Glutamatergic neuron (in vitro differentiated cells): ENCODE results near the gene FIGN. TPM values are rescaled to one million over a fixed set of nuclear protein-coding genes. Genes with fewer than 3 reads are reported as not detected.

Experiments used
- DNase-seq: peaks from one replicate; pipeline ENCODE4 v3.0.0; 2022
- H3K27ac Mint-ChIP-seq: one replicate; pipeline ENCODE4 v1.8.0; 2020; ENCODE audit warnings: mild to moderate bottlenecking, mixed read lengths, inconsistent platforms; ENCODE audit not compliant: unreplicated experiment
- H3K27me3 Mint-ChIP-seq: one replicate; pipeline ENCODE4 v1.8.0; 2020; ENCODE audit warnings: mild to moderate bottlenecking, moderate library complexity, mixed read lengths, inconsistent platforms; ENCODE audit not compliant: unreplicated experiment
- H3K36me3 Mint-ChIP-seq: one replicate; pipeline ENCODE4 v1.8.0; 2020; ENCODE audit warnings: mild to moderate bottlenecking, mixed read lengths, inconsistent platforms; ENCODE audit not compliant: unreplicated experiment
- H3K4me1 Mint-ChIP-seq: one replicate; pipeline ENCODE4 v1.8.0; 2020; ENCODE audit warnings: mild to moderate bottlenecking, low read depth, mixed read lengths, inconsistent platforms; ENCODE audit not compliant: unreplicated experiment
- H3K4me3 Mint-ChIP-seq: one replicate; pipeline ENCODE4 v1.8.0; 2020; ENCODE audit warnings: mild to moderate bottlenecking, mixed read lengths, inconsistent platforms; ENCODE audit not compliant: unreplicated experiment
- H3K9me3 Mint-ChIP-seq: one replicate; pipeline ENCODE4 v1.8.0; 2020; ENCODE audit warnings: mild to moderate bottlenecking, moderate library complexity, mixed read lengths, inconsistent platforms; ENCODE audit not compliant: unreplicated experiment
- total RNA-seq: library from RNA; stranded (reverse); fragmentation: NEBNext Ultra II Directional; extraction: Animal tissue kit (Norgen Biotek cat#: 25700); gene quantifications from one replicate; pipeline ENCODE4 v1.2.1, GENCODE V29; 2021; ENCODE audit not compliant: unreplicated experiment
- TF ChIP-seq, protein P1 (sequence below): fragments of 200-600 bp; sonication (generic); IDR thresholded peaks from one replicate; pipeline ENCODE4 v1.5.0; 2021; ENCODE audit not compliant: partially characterized antibody, unreplicated experiment

The FIGN gene
- total RNA-seq, 1 donor from 2014 or later, result 12.4 TPM

DNA sequence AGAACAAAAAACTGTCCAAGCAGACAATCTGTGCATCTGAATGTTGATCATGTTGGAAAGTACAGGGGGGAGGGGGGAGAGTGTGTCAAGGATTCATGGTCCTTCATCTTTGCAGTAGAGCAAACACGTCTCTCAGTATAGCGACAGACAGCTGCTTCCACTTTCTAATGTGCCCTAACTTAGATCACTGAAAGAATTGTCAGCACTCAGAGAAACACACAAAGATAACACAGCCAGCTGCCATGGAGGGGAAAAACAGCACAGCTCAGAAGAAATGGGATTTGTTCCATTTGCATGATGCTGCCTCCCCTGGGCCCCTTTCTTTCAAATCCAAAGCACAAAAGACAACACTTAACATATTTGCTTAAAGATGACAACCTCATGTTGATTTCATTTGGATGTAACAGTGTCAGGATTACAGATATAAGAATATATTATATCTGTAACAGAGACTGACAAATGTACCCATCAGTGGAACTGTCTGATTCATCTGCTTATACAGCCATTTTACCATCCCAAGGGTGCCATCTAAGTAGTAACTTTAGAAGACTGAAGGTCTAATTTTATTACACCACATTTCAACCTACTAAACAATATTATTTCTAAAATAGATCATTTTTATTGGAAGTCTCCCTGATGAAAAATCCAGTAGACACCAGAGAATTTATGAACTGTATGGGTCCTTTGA, 17.7 kb downstream of the FIGN start:
- peaks cover 40% of the 10 kb centered on the region for H3K4me1 Mint-ChIP-seq
- no peak for DNase-seq
- TF ChIP-seq, protein P1, sequence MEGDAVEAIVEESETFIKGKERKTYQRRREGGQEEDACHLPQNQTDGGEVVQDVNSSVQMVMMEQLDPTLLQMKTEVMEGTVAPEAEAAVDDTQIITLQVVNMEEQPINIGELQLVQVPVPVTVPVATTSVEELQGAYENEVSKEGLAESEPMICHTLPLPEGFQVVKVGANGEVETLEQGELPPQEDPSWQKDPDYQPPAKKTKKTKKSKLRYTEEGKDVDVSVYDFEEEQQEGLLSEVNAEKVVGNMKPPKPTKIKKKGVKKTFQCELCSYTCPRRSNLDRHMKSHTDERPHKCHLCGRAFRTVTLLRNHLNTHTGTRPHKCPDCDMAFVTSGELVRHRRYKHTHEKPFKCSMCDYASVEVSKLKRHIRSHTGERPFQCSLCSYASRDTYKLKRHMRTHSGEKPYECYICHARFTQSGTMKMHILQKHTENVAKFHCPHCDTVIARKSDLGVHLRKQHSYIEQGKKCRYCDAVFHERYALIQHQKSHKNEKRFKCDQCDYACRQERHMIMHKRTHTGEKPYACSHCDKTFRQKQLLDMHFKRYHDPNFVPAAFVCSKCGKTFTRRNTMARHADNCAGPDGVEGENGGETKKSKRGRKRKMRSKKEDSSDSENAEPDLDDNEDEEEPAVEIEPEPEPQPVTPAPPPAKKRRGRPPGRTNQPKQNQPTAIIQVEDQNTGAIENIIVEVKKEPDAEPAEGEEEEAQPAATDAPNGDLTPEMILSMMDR, result no peak

DNA sequence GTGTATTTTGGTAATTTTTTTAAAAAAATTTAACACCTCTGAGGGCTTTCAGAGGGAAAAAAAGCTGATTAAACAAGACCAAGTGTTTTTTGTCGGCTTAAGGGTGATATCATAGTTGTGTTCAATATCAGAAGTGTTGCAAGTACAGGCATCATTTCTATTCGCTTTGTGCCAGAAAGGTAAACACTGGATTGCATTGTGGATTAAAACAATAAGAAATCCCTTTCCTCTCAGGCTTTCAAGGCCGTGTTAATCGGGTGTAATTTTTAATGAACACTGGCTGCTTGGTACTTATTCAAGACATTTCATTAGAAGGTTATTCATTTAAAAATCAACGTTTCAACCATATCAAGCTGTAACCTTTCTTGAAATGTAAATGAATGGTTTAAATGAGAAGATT, 18.3 kb downstream of the FIGN start:
- Mint-ChIP-seq H3K27me3 (no peaks in the 10 kb centered on the region), H3K4me1 (peaks cover 40% of the 10 kb centered on the region), H3K36me3 (no peaks in the 10 kb centered on the region), H3K9me3 (peaks cover 2% of the 10 kb centered on the region), H3K27ac (peak overlapping the region; percentile 79), H3K4me3 (peak overlapping the region; percentile 34)
- no peak for DNase-seq
- TF ChIP-seq, protein P1, result no peak

More for the DNA sequence above, 17.7 kb downstream of the FIGN start:
- H3K4me3 Mint-ChIP-seq, result peak overlapping the region; percentile 19
- H3K27me3 Mint-ChIP-seq, result no peaks in the 10 kb centered on the region
- H3K27ac Mint-ChIP-seq, result peak overlapping the region; percentile 79
- H3K9me3 Mint-ChIP-seq, result peaks cover 2% of the 10 kb centered on the region
- no peaks in the 10 kb centered on the region for H3K36me3 Mint-ChIP-seq

GRCh38 chr2:163716101-163716500, 19.7 kb downstream of the FIGN start:
- Mint-ChIP-seq H3K4me3 (no peak overlapping the region), H3K9me3 (peaks cover 2% of the 10 kb centered on the region), H3K27me3 (no peaks in the 10 kb centered on the region), H3K27ac (no peak overlapping the region), H3K36me3 (no peaks in the 10 kb centered on the region), H3K4me1 (peaks cover 45% of the 10 kb centered on the region)
- DNase-seq, result no peak
- TF ChIP-seq, protein P1, result no peak

GRCh38 chr2:163715668-163716067, 20.1 kb downstream of the FIGN start:
- no peaks in the 10 kb centered on the region for H3K27me3 Mint-ChIP-seq
- H3K36me3 Mint-ChIP-seq, result no peaks in the 10 kb centered on the region
- DNase-seq, result no peak
- TF ChIP-seq, protein P1, result no peak
- no peak overlapping the region for H3K27ac Mint-ChIP-seq
- peaks cover 45% of the 10 kb centered on the region for H3K4me1 Mint-ChIP-seq
- H3K4me3 Mint-ChIP-seq, result no peak overlapping the region
- peaks cover 2% of the 10 kb centered on the region for H3K9me3 Mint-ChIP-seq

DNA sequence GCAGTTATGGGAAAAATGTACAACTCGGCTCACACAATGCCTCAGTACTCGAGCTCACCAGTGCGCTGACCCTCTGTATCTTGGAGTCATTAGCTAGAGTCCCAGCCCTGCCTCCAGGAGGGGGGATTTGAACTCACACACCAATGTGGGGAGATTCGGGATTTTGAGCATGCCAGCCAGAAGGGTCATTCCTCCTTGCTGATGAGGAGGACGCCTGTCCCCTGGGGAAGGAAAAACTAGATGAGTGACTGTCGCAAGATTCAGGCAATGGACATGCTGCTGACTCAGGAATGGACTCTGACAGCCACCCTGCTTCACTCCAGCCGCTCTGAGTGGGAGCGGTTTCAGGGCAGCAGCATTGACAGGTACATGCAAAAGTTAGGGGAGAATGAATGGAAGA, 20.6 kb downstream of the FIGN start:
- no peaks in the 10 kb centered on the region for H3K36me3 Mint-ChIP-seq
- peak; percentile 35 for DNase-seq
- H3K27ac Mint-ChIP-seq, result no peak overlapping the region
- peaks cover 2% of the 10 kb centered on the region for H3K9me3 Mint-ChIP-seq
- H3K27me3 Mint-ChIP-seq, result no peaks in the 10 kb centered on the region
- TF ChIP-seq, protein P1, result no peak
- peak overlapping the region; percentile 76 for H3K4me3 Mint-ChIP-seq
- peaks cover 45% of the 10 kb centered on the region for H3K4me1 Mint-ChIP-seq
